ENCODE data around the gene TPPP3.

Gene TPPP3

DNA sequence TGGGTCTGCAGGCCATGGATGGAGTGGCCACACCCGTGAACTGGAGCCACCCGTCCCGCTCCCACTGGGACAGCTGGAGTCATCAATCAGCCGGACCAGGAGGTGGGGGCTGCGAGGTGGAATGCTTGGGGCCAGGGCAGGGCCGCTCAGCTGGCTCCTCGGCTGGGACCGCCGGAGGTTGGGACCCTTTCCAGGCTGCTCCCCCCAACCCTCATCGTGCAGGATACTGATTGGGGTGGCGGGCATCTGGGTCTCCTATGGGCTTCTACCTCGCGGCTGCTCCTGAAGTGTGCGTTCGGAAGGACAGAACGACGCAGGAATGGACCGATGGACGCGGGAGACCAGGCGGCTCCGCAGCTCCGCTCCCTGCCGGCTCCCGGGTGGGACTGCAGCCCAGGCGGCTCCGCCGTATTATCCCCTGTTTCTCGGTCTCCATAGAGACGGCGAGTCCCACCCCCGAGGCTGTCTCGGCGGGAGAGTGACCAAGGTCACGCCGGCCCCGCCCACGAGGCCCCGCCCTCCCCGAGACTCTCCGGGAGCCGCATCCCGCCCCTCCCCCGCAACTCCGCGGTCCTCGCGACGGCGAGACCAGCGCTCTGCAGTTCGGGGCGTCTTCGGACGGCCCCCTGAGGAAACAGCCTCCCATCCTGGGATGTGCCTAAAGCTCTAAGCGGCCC lies at the start of gene TPPP3:
Gene TPPP3, minus strand, starts transcription at position 388 of the 677 bp plus-strand sequence. CDS start 2,387 bp downstream, outside the sequence.
- no peak for DNase-seq

DNA sequence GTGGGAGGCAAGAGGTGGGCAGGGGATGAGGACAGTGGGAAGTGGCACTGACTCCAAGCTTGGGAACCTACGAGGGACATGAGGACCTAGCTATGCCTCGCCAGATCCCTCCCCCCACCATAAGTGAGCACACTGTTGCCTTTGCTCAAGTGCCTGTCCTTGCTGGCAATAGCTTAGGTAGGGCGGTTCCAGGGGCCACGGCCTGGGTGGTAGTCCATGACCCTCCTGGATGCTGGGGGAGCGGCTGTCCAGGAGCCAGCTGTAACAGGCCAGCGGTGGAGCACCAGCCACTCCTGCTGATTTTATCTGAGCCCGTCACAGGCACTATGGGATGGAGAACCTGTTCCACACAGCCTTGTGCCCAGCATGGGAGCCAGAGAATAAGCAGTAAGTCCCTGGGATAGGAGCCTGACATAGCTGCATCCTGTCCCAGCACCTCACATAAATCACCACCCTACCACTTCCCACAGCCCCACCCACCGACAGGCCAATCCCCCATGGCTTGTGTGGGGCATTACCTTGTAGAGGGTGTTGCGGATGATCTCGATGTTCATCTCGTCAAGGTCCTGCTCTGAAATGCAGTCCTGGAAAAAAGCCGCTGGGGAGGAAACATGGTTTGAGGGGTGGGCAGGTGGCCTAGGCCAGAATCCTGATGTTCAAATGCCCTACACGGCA lies 49.4 kb upstream of the TPPP3 start:
- no peak for DNase-seq

DNA sequence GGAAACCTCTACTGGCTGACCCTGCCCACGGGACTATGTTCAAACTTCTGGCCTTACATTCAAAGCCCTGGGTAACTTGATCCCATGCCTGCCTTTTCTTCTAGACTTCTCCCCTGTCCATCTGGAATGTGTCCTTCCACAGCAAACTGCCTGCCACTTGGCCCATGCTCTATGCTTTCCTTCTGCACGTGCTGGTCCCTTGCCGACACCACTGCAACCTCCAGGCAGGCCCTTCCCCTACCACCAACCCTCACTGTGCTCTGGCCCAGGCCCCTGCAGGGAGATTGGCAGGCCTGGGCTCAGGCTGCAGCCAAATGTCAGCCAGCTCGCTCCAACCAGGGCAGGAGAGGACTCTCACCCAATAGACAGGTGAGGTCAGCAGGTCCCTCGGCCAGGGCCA lies 48.6 kb upstream of the TPPP3 start:
- DNase-seq: no peak

DNA sequence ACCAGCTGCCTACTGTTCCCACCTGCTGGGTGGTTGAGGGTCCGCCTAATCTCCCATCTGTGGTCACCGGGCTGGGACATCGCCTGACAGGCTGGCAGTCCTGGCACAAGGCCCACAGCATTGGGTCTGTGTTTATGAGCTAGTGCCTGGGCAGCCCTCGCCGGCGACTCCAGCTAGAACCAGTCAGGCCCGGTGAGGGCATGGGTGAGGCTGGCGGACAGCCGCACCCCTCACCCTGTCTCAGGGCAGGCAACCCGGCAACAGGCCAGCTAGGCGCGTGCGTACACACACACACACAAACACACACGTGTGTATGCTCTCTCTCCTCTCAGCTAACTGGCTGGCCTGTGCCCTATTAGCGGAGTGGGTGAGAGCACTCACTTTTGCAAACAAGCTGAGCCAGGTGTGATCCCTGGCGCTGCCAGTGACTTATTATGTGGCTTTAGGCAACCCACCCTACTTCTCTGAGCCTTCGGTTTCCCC lies 48.0 kb upstream of the TPPP3 start:
- no peak for DNase-seq

DNA sequence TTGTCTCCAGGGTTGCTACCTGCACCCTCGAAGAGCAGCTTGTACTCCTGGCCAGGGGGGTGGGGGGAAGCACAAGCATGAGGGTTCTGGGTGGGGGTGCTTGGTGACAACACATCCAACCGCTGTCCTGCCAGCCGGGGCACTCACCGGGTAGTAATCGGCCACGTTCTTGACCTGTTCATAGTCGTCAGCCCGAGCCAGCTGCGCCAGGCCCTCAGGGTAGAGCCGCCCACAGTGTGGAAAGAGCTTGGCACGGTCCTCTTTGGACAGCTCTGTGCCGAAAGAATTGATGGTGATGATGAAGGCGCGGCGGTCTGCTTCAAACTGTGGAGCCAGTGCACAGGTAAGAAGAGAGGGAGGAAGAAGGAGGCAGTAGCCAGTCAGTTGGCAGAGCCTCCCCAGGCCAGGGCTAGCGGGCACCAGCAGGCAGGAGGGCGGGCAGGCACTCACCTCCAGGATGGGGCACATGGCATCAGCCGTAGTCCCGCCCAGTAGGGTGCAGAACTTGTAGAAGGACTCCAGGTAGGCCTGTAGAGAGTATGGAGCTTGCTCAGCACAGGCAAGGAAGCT lies 45.6 kb upstream of the TPPP3 start:
- no peak for DNase-seq

DNA sequence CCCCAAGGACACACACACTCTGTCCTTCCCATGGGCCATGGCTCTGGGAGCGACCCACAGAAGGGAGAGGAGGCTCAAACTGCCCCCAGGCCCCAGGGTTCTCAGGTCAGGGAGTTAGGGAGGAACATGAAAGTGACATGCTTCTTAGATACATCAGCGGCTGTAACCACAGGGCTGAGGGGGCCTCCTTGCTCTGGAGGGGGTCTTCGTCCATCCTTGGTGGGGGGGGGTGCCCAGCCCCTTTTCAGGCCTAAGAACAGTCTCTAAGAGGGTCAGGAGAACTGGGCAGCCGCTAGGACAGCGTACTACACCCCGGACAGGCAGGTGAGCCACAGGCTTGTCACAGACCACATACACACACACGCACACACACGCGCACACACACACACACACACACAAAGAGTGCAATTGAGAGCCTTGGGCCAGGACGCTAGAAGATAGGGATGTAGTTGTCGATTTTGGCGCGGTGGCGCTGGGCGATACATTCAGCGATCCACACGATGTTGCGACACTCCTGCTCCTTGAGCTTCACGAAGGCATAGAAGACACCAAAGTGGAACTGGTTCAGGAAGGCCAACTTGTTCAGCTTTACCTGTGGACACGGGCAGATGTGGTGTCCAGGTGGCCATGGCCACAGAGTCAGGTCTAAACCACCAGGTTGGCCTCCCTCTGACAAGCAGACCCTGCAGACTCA lies 44.9 kb upstream of the TPPP3 start:
- no peak for DNase-seq

DNA sequence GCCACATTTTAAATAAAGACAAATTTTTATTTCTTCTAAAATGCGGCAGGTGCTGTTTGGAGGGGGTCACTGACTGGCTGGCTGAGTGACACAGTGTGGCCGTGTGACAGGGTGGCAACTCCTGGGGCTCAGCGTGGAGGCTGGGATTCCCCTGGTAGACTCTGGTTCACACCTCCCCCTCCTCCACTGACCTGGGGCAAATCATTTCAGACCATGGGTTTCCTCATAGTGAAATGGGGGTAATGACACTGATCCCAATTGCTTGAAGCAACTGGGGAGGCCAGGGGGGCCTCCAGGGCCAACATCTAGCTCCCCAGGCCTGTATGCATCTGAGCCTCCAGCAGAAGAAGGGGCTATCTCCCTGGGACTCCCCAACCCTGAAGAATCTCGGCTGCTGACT lies 44.2 kb upstream of the TPPP3 start:
- DNase-seq: no peak

DNA sequence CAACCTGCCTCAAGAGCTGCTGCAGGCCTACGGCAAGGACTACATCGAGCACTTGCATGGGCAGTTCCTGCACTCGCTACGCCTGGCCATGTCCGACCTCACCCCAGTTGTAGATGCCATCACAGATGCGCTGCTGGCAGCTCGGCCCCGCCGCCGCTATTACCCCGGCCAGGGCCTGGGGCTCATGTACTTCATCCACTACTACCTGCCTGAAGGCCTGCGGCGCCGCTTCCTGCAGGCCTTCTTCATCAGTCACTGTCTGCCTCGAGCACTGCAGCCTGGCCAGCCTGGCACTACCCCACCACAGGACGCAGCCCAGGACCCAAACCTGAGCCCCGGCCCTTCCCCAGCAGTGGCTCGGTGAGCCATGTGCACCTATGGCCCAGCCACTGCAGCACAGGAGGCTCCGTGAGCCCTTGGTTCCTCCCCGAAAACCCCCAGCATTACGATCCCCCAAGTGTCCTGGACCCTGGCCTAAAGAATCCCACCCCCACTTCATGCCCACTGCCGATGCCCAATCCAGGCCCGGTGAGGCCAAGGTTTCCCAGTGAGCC lies 43.4 kb upstream of the TPPP3 start:
- DNase-seq: no peak

DNA sequence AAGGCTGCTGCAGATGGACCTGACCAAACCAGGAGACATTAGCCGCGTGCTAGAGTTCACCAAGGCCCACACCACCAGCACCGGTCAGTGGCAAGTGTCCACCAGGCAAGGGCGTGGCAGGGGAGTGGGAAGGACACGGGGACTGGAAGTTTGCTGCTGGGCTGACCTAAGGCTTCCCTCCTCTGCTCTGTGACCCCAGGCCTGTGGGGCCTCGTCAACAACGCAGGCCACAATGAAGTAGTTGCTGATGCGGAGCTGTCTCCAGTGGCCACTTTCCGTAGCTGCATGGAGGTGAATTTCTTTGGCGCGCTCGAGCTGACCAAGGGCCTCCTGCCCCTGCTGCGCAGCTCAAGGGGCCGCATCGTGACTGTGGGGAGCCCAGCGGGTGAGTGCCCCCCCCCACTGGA lies 42.5 kb upstream of the TPPP3 start:
- DNase-seq: no peak

DNA sequence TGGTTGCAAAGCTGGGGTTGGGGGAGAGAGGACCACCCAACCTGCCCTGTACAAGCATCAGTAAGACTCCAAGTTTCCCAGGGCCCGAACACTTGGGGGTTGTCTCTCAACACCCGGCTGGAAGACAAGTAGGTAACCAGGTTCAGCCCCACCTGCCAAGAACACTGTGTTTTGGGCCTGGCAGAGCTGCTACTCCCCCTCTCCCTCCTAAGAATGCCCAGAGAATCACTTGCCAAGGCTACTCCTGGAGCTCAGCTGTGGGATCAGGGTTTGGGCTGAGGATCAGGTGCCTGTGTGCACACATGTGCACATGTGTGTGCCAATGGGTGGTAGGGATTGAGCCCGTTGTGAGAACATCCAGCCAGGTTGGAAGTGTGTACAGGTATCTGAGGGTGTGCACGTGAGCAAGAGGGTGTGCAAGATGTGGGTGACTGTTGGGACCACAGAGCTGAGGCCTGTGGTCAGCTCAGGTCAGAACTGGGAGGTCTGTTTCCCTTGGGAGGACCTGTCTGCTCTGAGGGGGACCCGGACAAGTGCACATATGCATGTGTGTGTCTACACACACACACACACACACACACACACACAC lies 39.9 kb upstream of the TPPP3 start:
- no peak for DNase-seq

DNA sequence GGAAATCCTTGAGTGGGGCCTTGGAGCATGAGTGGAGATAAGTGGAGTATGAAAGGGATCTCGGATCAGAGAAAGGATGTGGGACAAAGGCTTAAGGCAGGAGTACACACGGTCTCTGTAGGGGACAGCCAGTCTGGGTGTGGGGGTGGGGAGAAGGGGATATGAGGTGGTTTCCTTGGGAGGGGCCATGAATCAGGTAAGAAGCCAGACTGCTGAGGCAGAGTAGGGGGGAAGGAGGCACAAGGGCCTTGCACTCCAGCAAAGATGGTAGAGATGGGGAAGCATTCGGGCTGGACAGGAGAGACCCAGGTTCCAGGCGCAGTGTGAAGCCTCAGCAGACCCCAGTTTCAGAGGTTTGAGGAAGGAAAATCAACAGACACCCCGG lies 39.2 kb upstream of the TPPP3 start:
- DNase-seq: no peak

DNA sequence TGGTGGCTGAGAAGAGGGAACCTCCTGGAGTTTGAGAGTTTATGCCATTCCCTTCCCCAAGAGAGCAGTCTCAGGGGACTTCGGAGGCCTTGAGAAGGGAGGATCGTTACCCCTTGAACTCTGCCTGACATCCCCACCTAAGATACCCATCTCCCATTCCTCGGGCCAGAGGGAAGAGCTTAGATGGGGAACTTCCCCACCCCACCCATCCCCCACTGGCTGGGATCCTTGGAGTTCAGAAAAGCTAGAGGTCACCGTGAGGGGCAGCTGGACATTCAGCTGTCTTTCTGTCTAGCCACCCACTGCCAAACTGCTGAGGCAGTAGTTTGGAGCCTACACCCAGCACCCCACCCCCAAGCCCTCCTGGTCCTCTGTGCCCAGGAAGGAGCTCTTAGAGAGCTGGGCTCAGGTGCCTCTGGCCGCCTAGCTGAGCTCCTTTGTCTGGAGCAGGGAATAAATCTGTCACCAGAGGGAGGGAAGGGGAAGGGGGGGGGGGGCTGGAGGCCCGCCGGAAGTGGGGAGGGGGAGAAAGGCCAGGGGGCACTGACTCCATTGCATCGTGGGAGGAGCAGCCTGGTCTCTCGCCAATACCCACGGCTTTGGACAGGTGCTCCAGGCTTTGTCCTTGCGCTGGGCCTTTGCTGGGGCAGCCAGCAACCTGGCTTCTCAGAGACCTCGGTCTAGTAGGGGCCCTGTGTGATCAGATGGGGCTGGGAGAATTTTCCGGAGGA lies 38.6 kb upstream of the TPPP3 start:
- DNase-seq: no peak

DNA sequence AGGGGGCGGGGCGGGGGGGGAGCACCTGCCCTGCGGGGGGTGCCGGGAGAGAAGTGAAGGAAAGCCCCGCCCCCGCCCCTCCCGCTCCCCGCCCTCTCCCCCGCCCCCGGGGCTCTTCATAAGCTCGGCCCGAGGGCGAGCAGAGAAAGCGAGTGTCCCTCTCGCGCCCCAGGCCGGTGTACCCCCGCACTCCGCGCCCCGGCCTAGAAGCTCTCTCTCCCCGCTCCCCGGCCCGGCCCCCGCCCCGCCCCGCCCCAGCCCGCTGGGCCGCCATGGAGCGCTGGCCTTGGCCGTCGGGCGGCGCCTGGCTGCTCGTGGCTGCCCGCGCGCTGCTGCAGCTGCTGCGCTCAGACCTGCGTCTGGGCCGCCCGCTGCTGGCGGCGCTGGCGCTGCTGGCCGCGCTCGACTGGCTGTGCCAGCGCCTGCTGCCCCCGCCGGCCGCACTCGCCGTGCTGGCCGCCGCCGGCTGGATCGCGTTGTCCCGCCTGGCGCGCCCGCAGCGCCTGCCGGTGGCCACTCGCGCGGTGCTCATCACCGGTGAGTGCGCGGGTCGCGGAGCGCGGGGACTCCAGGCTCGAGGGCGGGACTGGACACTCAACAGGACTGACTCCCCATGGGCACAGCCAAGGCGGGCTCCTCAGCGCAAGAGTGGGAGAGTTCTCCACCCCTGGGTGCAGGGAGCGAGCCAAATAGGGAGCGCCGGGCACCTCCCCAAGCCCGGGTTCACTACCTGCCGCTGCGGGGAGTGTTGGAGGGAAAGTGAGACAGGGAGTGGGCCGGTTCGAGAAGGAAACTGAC lies 37.9 kb upstream of the TPPP3 start, which contains the start of gene HSD11B2:
Gene HSD11B2, plus strand, starts transcription at position 145 of the 798 bp plus-strand sequence. Its CDS starts 128 bp downstream, at position 273.
- no peak for DNase-seq

DNA sequence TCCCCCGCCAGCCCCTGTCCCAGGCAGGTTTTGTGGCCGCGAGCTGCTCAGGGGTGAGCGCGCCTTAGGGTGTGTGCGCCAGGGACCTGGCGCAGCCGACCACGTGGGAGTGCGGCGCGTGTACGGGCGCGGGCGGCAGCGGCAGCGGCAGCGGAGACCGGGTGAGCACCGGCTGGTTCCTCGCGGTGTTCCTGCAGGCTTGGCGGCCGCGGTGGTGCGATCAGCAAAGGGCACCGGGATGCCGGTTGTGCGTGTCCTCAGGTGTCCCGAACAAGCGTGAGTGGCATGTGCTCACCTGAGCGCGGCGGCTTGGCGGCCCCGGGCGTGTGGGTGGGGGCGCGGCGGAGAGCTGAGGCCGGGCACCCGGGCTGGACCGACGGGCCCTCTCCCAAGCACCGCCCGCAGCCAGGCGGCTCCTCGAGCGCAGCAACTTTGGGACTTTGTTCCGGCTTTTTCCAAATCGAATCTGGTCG lies 37.2 kb upstream of the TPPP3 start:
- no peak for DNase-seq

DNA sequence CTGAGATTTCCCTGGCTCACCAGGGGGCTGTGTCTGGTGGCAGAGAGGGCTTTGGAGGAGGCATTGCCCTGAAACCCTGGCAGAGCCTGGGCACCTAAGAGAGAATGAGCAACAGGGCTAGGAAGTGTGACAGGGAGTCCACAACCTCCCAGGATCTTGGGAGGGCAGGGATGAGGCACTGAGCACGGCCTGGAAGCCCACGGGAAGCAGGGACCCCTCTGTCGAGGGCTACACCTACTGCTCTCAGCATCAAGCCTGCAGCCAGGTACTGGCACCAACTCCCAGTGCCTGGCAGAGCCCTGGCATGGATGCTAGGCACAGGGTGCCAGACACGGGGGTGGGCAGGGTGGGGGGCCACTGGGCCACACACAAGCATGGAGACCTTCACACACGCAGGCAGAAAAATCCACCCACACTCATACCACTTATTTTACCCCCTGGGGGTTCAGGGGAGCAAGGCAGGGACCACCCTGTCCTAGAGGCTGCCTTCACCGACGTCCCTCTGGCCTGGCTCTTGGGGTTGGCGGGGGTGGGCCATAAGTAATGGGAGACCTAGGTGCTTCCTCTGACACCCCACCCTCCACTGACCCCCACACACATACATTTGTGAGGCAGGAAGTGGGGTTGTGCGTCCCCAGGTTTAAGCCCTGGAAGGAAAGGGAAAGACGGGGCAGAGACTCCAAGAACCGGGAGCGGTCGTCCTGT lies 36.7 kb upstream of the TPPP3 start:
- DNase-seq: no peak

DNA sequence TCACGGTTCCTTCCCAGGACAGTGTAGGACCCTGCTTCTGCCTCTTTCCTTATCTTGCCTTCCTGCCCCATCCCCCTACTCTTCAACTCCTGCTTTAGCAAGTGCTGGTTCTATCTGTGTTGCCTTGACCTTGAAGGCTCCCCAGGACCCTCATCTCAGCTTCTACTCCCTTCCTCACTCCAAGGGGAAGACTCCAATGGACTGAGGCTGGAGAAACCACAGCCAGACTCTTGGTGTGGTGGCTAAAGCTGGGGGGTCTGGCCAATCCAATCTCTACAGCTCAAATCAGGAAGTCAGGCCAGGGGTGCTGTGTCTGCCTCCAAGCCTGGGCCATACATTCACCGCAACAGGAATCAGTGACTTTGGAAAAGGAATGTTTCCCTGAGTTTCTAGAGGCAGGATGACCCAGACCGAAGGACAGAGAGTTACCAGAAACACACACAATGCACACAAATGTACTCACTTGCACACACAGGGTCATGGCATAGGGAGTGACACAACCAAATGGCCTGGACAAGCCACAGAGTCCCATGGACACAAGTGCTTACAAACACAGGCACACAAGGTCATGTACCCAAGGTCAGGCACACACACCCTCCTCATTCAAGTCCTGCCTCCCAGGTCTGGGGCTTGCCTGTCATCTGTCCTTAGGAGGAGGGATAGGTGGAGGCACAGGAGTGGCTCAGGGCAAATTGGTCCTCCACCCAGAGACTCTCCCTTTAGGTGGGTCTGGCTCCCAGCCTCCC lies 35.9 kb upstream of the TPPP3 start:
- no peak for DNase-seq

DNA sequence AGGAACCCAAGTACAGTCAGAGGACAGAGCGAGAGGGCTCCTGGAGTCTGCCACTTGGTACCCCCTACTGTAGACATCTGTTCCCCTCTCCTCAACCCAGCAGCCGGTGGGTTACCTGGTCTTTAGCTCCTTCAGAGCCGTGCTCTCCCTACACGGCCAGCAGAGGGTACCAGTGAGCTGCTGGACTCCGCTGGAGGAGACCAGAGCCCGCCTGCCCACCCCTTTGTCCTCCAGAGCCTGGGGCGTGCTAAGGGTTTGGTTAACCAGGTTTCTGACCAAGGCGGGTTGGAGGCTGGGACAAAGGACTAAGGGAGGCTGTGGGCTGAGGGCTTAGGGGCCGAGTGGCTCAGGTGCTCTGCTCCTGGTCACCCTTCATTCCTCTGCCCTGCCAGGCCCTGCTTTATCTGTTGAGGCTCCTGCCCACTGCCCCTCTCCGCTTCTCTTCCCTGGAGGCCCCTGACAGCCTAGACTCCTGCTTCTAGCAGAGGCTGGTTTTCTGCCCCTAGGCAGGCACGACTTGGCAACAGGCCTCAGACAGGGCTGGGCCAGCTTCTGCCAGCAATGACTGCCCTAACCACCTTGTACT lies 34.9 kb upstream of the TPPP3 start:
- DNase-seq: no peak

DNA sequence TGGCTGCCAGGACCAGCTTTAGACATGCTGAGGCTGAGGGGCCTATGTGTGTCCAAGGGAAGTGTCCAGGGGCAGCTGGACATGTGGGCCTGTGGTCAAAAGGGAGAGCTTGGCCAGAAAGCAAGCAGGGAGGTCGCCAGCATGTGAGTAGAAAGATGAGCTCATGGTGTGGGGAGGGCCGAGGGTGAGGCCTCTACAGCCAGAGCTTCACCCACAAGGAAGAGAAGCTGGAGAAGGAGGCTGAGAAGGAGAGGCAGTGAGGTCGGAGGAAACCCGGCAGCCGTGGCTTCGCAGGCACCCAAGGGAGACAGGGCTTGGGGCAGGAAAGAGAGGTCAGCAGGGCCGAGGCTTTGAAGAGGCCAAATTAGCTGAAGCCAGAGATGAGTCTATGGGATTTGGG lies 33.7 kb upstream of the TPPP3 start:
- no peak for DNase-seq

DNA sequence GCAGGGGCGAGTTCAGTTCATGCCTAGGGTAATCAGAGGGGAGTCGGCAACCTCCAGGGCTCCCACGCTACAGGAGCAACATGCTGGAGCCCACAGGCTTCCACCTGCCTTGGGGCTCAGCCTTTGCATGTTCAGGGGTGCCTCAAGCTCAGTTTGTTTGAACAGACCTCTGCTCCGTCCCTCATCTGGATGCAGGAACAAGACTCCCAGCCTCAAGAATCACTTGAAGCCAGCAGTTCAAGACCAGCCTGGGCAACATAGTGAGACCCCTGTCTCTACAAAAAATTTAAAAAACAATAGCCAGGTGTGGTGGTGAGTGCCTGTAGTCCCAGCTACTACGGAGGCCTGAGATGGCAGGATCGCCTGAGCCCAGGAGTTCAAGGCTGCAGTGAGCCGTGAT lies 32.7 kb upstream of the TPPP3 start:
- no peak for DNase-seq
